T-helper 2 cell (primary cell): ENCODE data around the gene LRRC4C.
"Not testable (repeated sequence)": the region's sequence is repeated elsewhere in the genome, so short reads cannot be mapped to it uniquely, and the experiment has no call there.

ENCODE experiments used
- DNase-seq, 5 experiments: peaks; one replicate each; pipeline versions ENCODE4 v3.0.0 to v3.0.0-alpha.2; 2012 to 2022

The LRRC4C gene

GRCh38 chr11:41110527-41110926 is 348.9 kb downstream of the LRRC4C start:
- no peak for DNase-seq

GRCh38 chr11:41102471-41102870 is 357.0 kb downstream of the LRRC4C start:
- no peak for DNase-seq

- no peak for DNase-seq
These were observed 359.8 kb downstream of the LRRC4C start for GRCh38 chr11:41099654-41100053.

- DNase-seq: no peak
These were observed 374.3 kb downstream of the LRRC4C start for GRCh38 chr11:41085123-41085522.

GRCh38 chr11:41081756-41082285 is 377.6 kb downstream of the LRRC4C start:
- no peak for DNase-seq

DNA sequence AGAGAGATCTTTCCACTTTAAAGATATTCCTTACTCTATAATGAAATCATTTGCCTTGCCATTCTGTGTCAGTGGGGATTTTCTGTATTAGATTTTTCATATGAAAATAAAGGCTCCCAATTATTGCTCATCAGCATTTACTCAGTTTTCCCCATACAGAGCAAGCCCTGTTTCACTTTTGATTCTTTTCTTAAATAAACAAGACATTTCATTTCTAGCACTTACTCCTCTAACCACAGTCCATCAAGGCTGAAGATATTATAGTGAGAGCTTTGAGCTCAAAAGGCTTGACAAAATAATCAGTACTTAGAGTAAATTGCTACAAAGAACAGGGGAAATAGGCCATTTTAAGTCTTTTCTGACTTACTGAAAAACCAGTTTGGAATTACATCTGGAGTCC is 385.1 kb downstream of the LRRC4C start:
- no peak for DNase-seq

DNA sequence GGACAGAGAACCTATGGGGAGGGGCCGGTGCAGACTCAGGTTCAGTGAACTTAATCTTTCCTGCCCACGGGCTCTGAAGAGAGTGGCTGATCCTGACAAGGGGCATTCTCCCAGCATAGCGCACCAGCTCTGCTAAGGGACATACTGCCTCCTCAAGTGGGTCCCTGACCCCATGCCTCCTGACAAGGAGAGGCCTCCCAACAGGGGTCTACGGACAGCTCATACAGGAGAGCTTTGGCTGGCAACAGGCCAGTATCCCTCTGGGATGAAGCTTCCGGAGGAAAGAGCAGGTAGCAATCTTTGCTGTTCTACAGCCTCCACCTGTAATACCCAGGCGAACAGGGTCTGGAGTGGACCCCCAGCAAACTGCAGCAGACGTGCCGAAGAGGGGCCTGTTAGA is 394.0 kb downstream of the LRRC4C start:
- no peak for DNase-seq

DNA sequence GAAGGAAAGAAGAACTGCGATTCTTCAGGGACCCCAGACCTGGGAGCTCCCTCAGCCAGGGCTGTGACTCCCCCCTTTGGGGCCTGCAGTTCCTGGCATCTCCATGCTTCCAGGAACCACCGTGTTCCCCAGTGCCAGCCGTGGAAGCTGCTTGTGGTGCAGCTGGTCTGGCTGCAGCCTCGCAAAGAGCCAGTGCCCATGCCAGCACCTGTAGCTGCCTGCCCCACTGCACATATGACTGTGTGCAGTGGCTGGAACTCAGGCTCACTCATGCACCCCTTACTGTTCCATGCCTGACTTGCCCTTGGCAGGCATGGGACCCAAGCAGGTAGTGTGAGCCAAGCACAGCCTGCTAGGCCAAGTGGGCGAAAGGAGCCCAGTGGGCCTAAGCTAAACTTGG is 401.3 kb downstream of the LRRC4C start:
- DNase-seq: no peak

DNA sequence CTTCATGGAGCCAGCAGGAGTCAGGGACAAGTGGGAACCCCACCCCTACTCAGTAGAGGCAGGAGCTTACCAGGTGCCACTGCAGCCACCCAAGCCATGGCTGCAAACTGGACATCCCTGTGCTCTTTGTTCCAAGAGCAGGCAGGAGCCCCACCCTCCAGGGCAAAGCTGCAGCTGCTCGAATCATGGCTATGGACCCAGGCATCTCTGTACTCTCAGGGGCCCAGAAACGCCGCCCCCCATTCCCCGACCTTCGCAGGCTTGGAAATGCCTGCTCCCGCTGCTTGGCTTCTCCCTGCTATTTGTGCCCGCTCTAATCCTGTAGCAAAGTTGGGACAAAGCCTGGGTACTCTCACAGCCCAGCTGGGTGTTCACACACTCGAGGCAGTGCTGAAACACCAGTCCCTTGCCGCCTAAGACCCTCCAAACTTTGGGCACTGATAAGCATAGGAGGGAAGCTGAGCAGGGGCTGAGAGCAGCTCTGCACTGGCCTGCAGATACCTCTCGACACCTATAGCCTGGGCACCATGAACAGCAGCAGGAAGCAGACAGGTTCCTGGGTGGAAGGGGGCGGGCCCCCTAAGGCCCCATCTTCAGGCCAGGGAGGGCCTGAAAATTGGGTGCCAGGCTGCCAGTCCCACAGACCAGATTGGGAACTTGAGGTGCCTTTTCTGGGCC is 402.4 kb downstream of the LRRC4C start:
- DNase-seq: no peak

DNA sequence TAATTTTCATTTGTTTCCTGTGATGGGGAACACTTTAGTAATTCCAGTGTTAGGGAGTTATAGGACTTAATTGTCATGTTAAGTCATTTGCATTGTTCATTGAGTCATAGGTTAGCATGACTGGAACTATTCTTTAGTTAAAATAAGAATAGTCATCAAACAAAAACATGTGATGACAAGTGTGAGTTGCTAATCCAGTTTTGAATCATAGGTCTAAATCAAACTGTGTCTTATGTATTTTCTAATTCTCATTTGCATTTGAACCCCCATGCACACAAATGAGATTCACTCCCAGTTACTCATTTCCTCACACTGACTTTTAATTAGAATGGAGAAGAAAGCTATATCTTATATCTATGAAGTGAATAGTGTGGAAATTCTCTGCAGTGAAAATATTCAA is 405.6 kb downstream of the LRRC4C start:
- no peak for DNase-seq

DNA sequence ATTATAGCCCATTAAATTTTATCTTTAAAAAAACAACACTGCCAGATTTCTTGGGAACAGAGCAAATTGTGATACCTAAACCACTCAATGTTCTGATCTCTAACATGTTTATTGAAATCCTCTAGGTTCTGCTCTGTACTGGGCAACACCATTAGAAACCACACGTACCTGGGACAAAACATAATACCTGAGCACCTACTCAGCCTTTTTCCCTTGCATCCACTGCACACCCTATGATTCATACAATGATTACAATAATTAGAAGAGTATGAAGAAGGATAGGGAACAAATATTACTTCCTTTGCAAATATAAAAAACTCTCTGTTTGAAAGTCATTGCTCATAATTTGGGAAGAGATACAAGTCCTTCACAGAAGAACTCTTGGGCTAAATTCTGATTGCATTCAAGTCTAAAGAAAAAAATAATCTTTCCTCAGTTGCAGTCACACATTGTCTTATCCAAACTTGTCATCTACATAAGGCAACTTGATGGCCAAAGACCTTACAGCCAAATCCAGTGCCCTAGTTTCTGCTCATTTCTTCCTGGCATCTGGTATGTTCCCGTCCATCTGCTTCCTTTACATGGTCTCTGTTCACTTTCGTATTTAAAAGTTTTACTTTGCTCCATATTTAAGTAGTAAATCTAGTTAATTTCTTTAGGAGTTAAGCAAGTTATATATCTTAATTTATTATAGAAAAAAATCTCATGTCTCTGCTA is 407.4 kb downstream of the LRRC4C start:
- DNase-seq: no peak

GRCh38 chr11:41050791-41051190 is 408.7 kb downstream of the LRRC4C start:
- no peak for DNase-seq

DNA sequence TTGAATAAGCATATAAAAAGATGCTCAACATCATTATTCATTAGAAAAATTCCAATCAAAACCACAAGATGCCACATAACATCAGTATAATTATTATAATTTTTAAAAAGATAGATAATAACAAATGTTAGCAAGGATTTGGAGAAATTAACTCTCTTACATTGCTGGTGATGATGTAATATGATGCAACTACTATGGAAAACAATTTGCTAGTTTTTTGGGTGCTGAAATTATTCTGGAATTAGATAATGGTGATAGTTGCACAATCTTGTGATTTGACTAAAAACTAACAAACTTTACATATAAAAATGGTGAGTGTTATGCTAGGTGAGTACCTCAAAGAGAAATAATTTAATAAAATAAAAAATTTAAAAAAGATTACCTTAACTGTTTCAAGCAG is 412.2 kb downstream of the LRRC4C start:
- no peak for DNase-seq

- no peak for DNase-seq
These were observed 414.2 kb downstream of the LRRC4C start for GRCh38 chr11:41045266-41045665.

DNA sequence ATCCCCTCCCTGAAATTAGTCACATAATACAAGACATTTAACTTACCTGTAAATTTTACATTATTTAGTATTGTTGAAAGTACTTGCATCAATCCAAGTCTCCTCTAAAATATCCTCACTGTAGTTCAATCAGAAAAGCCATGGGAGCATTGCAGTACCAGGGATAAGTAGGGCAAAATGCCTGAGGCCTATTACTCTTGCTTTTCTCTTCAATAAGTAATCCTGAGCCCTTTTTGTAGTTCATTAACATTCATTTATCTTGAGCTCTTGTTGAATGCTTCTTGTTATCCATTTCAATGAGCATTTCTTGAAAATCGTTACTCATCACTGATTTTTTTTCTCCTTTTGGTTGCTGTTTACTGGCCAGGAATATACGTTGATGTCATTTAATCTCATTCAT is 414.7 kb downstream of the LRRC4C start:
- DNase-seq: no peak

- no peak for DNase-seq
These were observed 416.8 kb downstream of the LRRC4C start for GRCh38 chr11:41042688-41043087.

GRCh38 chr11:41040474-41040873 is 419.0 kb downstream of the LRRC4C start:
- DNase-seq: no peak

DNA sequence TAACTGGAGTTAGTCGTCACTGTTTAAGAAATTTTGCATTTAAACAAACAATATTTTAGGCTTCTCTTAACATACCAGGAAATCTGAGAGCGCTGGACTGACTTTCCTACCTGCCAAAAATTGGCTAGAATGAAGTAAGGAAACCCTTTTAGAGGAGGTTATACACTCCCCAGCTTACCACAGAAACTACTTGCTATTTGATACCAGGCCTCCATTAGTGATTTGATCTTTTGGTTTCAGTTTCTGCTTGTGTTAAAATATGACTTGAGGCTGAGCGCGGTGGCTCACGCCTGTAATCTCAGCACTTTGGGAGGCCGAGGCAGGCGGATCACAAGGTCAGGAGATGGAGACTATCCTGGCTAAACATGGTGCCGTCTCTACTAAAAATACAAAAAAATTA is 419.9 kb downstream of the LRRC4C start:
- no peak for DNase-seq

GRCh38 chr11:41031551-41032060 is 427.8 kb downstream of the LRRC4C start:
- no peak for DNase-seq

GRCh38 chr11:41020259-41020658 is 439.2 kb downstream of the LRRC4C start:
- DNase-seq: no peak

- not testable (repeated sequence) for DNase-seq
These were observed 439.8 kb downstream of the LRRC4C start for GRCh38 chr11:41019666-41020065.

DNA sequence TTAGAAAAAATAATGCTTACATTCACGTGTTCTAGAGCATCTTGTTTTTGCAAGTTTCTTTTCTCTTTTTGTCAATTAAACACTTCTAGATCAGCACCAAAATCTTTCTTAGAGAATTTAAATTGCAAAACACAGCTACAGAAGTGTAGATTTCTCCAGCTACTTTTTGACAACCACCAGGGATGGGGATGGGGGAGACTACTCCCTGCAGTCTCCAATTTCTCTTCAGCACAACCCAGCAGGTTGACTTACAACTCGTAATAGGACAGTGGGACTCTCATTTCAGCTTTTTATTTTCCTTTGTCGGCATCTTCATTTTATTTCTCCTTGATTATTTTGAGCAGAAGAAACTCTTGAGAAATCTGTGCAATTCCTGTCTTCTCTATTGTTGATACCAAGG is 441.2 kb downstream of the LRRC4C start:
- DNase-seq: no peak

DNA sequence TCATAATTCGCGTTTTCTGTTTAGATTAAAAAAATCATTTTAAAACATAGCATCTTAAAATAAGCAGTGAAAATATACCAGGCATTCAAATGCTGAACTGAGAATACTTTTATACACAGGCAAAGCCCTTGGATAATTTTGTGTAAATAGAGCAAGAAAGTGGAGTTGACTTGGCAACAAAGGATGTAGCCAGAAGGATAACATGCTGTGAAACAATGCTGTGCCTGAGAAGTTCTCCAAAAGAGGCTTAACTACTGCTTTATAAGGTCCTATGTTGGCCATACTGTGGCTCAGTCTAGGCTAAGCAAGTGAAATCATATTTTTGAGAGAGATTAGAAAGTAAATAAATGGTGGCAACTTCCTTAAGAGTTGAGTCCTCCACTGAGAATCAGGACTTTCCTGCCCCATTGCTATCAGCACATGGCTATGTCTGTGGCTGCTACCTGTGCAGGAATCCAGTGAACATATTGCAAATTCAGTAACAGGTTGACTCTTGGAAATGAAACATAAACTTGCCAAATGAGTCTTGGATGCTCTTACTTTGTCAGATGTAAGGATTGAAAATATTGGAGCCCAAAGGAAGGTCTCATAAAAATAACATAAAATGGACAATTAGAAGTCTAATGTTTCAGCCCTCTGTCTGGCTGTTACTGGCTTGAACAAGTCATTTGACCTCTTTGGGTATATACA is 448.9 kb downstream of the LRRC4C start:
- DNase-seq: no peak

GRCh38 chr11:41005986-41006385 is 453.5 kb downstream of the LRRC4C start:
- no peak for DNase-seq
